Fibroblast of skin of back (primary cell): ENCODE measurements around the gene DGKD.

ENCODE experiments used
- DNase-seq: peaks from one replicate; pipeline ENCODE4 v3.0.0-alpha.2; 2013

The DGKD gene

GRCh38 chr2:233430651-233431050, 76.4 kb downstream of the DGKD start:
- DNase-seq: no peak

GRCh38 chr2:233433029-233433428, 78.7 kb downstream of the DGKD start:
- no peak for DNase-seq

GRCh38 chr2:233433794-233434193, 79.5 kb downstream of the DGKD start:
- no peak for DNase-seq

GRCh38 chr2:233434666-233435330, 80.5 kb downstream of the DGKD start:
- no peak for DNase-seq

GRCh38 chr2:233435436-233436190, 81.3 kb downstream of the DGKD start:
- DNase-seq: no peak

- no peak for DNase-seq
Observed at GRCh38 chr2:233436191-233436581, 81.9 kb downstream of the DGKD start.

GRCh38 chr2:233436691-233437438, 82.6 kb downstream of the DGKD start:
- no peak for DNase-seq

GRCh38 chr2:233437439-233437955, 83.2 kb downstream of the DGKD start:
- DNase-seq: no peak

- DNase-seq: no peak
Observed at GRCh38 chr2:233438573-233439147, 84.4 kb downstream of the DGKD start.

GRCh38 chr2:233439191-233439590, 84.9 kb downstream of the DGKD start:
- DNase-seq: no peak

GRCh38 chr2:233440314-233440713, 86.0 kb downstream of the DGKD start:
- DNase-seq: no peak

- DNase-seq: no peak
Observed at GRCh38 chr2:233440714-233441113, 86.4 kb downstream of the DGKD start.

GRCh38 chr2:233441161-233442027, 87.1 kb downstream of the DGKD start:
- no peak for DNase-seq

- DNase-seq: no peak
Observed at GRCh38 chr2:233442028-233442310, 87.7 kb downstream of the DGKD start.

- DNase-seq: peak; percentile 65
Observed at GRCh38 chr2:233443511-233444183, 89.4 kb downstream of the DGKD start.

GRCh38 chr2:233444501-233444900, 90.2 kb downstream of the DGKD start:
- DNase-seq: no peak

- DNase-seq: no peak
Observed at GRCh38 chr2:233445152-233445830, 91.0 kb downstream of the DGKD start.

GRCh38 chr2:233446121-233446520, 91.8 kb downstream of the DGKD start:
- DNase-seq: no peak

GRCh38 chr2:233446606-233447305, 92.5 kb downstream of the DGKD start:
- no peak for DNase-seq

GRCh38 chr2:233447506-233448219, 93.4 kb downstream of the DGKD start:
- DNase-seq: no peak
